GM19023 (cell line): Measurements from ENCODE around the gene ATP6V0D1.

Experiments used
- ATAC-seq: cut with Tn5 transposase; IDR thresholded peaks from one replicate; pipeline ENCODE4 v1.9.1; 2021; ENCODE audit warnings: mild to moderate bottlenecking, moderate library complexity; ENCODE audit not compliant: unreplicated experiment

The ATP6V0D1 gene

DNA sequence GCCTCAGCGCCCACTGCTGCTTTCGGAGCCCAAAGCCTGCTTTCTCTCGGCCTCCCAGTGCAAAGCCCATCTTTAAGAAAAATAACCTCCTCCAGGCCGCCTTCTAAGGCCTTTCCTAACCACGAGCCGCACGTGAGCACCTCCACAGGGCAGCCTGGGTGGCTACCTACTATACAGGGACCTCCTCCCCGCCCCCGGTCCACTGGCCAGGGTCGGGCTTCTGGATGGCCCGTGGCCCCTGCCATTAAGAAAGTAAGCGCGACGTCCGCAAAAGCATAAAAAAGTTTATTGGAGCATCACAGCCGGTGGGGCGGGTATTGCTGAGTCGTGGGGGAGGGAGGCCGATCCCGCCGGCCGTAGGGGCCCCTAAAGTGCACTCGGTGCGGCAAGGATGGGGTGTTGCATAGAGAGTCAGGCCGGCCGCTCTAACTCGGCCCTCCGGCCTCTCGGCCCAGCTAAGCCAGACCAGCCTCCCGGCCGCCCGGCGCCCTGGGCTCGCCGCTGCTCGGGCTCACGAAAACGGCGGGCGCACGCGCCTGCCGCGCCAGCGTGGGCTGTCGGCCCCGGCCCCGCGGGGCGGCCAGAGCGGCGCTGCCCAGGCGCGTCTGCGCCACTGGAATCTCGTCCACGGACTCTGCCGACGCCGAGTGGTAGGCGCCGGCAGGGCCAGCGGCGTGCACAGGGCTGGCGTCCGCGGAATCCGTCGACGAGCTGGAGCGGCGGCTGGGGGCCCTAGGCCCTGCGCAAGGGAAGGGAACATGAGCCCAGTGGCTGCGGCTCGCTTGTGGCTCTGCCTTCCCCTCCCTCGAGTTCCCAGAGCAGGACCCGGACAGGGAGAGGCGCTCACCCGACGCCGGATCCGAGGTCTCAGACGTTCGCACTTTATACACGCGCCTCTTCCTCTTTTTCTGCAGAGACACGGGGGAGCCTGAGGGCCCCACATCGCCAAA lies 86.5 kb downstream of the ATP6V0D1 start:
- ATAC-seq, result no peak

DNA sequence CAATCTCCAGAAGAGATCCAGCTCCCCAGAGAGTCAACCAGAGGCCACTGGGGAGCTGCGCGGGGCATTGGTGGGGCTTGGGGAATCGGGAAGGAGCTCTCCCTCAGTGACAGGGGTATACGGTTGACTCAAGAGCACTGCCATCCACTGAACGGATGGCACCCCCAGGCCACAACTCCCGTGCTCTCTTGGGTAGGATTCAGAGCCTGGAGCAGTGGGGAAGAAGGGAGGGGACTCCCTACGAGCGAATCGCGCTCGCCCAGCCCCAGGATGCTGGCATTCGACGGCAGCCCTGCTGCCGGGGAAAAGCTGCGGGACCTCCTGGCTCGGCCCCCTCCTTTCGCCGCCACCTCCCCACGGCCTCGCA lies 87.2 kb downstream of the ATP6V0D1 start:
- ATAC-seq, result no peak

DNA sequence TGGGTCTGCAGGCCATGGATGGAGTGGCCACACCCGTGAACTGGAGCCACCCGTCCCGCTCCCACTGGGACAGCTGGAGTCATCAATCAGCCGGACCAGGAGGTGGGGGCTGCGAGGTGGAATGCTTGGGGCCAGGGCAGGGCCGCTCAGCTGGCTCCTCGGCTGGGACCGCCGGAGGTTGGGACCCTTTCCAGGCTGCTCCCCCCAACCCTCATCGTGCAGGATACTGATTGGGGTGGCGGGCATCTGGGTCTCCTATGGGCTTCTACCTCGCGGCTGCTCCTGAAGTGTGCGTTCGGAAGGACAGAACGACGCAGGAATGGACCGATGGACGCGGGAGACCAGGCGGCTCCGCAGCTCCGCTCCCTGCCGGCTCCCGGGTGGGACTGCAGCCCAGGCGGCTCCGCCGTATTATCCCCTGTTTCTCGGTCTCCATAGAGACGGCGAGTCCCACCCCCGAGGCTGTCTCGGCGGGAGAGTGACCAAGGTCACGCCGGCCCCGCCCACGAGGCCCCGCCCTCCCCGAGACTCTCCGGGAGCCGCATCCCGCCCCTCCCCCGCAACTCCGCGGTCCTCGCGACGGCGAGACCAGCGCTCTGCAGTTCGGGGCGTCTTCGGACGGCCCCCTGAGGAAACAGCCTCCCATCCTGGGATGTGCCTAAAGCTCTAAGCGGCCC lies 87.7 kb downstream of the ATP6V0D1 start, which contains the start of gene TPPP3:
Gene TPPP3, minus strand, starts transcription at position 388 of the 677 bp plus-strand sequence. CDS start 2,387 bp downstream, outside the sequence.
- ATAC-seq, result no peak

DNA sequence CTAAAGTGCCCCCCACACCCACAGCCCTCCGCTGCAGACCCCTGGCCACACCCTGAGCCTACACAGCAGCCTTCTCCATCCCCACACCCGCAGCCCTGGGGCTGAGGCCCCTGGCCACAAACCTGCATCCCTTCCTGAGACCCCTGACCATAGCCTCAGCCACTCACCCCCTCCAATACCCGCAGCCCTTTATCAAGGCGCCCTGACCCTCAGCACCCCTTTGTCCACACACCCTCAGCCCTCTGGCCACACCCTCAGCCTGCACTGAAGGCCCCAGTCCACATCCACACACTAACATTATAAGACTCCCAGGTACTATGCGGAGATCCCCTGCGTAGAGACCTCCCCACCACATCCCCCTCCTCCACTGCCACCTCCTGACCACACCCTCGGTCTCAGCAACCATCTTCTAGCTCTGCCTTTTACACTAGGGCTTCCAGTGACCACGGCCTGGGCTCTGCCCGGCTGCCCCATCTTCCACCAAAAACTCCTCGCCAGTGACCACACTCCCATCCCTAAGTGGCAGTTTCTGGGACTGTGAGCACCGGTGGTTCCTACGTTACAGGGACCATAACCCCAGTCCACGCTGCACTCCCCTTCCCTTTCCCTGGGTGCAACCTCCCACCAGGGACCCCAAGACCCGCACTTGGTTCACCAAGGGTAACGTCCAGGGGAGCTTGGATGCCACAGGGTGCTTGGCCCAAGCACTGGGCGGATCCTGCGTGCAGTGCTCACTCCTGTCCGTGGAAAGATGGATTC lies 88.5 kb downstream of the ATP6V0D1 start:
- ATAC-seq, result no peak

DNA sequence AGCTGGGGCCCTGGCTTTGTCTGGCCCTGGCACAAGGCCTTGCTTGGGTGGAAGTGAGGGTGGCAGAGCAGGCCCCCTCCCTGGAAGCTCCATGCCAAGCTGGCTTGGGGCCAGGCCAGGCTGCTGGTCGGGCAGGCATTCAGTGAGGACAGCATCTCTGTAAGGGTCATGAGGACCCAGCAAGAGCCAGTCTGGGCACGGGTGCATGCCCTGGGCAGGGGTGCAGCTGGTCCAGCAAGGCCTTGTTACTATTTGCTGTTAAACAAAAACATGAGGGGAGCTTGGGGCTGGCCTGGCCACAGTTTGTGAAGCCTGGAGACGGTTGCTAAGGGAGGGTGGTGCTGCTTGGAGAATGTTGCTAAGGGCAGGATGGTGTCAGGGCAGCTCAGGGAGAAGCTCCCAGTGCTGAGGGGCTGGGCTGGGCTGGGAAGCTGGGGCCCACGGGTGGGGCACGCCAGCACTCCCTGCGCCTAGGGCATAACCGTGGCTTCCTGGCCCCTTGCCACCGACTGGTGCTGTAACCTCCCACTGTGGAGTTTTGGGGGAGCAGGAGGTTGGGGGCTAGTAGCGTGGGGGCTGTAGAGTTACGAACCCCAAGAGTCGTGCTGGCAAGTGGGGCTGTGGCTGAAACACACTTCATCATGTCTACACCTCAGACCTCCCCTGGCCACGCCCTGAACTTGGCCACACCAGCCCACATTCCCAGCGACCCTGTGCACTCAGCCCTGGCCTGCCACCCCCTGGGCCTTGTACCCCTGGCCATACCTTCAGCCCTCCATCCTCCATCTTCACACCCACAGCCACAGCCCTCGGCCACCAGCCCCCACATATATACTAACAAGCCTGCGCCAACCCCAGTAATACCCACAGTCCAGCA lies 89.3 kb downstream of the ATP6V0D1 start:
- ATAC-seq, result no peak

DNA sequence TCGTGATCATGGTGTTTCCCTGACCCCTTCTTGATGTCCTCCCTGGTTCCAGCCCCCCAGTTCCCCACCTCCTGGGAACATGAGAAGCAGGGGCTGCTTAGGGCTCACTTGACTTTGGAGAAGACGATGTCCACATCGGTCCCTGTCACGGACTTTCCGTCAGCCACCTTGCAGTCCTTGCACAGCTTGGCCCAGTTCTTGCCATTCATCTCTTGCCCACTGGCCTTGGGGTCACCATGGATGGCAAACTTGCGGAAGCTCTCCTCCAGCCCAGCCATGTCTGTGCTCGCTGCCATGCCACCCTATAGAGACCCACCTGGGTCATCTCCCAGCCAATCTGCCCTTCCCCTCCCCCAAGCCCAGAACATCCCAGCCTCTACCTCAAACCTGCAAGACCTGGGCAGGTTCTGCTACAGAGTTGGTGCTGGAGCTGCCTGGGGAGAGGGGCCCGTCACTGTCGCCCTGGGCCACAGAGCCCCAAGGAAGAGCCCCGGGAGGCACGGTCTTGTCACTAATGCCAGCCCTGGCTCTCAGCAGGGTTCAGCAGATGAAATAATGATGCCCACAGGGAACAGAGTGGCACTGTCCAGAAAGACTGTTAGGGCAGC lies 90.0 kb downstream of the ATP6V0D1 start:
- ATAC-seq, result no peak

DNA sequence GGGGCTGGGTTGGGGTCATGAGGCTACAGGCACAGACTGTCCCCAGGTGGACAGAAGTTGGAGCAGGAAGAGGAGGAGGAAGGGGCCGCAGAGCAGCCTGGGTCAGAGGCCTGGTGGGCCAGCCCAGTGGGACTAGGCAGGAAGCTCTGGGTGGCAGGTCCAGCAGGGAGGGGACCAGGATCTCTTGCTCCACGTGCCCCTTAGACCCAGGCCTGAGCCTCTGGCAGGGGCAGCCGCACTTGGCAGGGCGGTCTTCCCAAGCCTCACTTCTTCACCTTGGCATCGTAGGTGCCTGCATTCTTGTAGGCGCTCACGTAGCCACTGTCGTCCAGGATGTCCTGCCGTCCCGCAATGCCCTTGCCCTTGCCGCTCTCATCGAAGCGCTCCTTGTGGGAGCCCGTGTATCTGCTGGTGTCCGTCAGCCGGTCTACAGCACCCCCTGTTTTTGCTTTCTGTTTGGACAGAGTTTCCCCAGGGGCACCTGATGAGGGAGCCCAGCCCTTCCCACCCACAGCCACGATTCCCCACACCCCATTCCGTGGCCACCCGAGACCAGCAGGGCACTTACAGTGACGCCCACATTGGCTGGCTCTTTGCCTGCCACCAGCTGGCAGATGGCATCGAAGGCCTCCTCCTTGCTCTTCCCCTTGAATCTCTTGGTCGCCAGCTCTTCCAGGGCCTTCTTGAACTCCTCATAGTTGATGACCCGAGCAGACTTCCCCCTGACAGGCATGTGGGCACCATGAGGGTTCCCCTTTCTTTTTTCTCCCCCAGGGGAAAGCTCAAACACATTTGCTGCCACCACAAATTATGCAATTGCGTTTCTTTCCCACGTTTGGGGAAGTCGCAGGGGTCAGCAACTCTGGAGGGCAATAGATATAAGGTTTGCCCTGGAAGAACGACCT lies 90.8 kb downstream of the ATP6V0D1 start:
- no peak for ATAC-seq

DNA sequence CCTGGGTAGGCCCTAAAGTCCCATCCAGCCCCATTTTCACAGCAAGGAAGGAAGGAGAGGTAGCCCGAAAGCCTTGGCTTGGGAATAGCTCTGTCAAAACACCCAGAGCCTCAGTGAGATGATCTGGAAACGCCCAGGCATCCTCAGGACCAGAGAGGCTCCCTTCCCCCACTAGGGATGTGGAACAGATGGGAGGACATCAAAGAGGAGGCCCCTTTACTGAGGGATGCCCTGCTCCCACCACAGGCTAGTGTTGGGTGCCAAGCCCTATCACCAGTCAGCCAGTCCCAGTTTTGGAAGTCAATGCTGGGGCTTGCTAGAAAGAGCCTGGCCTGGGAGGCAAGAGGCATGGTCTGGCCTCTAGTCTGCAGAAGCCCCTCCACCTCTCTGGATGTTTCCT lies 92.4 kb downstream of the ATP6V0D1 start:
- no peak for ATAC-seq

DNA sequence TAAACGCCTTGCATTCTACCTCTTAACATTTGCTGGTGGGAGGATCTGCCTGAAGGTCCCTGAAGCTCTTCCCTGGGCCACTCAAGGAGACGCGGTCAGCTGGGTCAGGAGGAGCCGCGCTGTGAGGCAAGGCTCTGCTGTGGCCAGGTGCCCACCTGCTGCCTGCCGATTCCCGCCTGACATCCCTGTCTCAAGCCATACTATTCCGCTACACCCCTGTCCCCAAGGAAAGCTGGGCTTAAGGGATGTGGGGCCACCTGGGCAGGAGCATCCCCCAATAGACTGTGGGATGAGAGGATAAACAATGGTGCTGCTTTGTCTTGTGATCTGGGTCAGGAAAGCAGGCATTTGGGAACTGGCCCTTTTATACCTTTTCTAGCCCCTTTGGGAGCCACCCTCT lies 92.8 kb downstream of the ATP6V0D1 start:
- no peak for ATAC-seq
